Measurements from ENCODE around the gene CMTM8. TPM values are rescaled to one million over a fixed set of nuclear protein-coding genes. Genes with fewer than 3 reads are reported as not detected.

CMTM8 gene
- total RNA-seq, 1 donor, result 1.1 TPM

GRCh38 chr3:32391643-32392535 lies 153.4 kb downstream of the CMTM8 start, which contains the start of gene CMTM7:
CMTM7 (plus strand) TSS chr3:32391853; CDS start chr3:32391907, 54 bp downstream.
- peak within 1 kb of the TSS; percentile 80 for H3K4me3 ChIP-seq (ENCODE audit: low read depth, low read length)
- peak; percentile 2 for TF ChIP-seq CTCF (IDR thresholded peaks at IDR 0.05; ENCODE audit: insufficient read depth, low read length)
- peak; percentile 37 for DNase-seq (ENCODE audit: low read depth)

- H3K4me3 ChIP-seq (ENCODE audit: low read depth, low read length), result peak overlapping the region; percentile 80
- no peak for TF ChIP-seq CTCF (IDR thresholded peaks at IDR 0.05; ENCODE audit: insufficient read depth, low read length)
- DNase-seq (ENCODE audit: low read depth), result peak; percentile 73
Observed at GRCh38 chr3:32392536-32393302, 154.2 kb downstream of the CMTM8 start.

GRCh38 chr3:32395496-32395895 lies 157.0 kb downstream of the CMTM8 start:
- H3K4me3 ChIP-seq (ENCODE audit: low read depth, low read length), result no peak overlapping the region
- DNase-seq (ENCODE audit: low read depth), result peak; percentile 35
- no peak for TF ChIP-seq CTCF (IDR thresholded peaks at IDR 0.05; ENCODE audit: insufficient read depth, low read length)

GRCh38 chr3:32397941-32398340 lies 159.5 kb downstream of the CMTM8 start:
- H3K4me3 ChIP-seq (ENCODE audit: low read depth, low read length), result no peak overlapping the region
- DNase-seq (ENCODE audit: low read depth), result no peak
- TF ChIP-seq CTCF (IDR thresholded peaks at IDR 0.05; ENCODE audit: insufficient read depth, low read length), result no peak

- H3K4me3 ChIP-seq (ENCODE audit: low read depth, low read length), result no peak overlapping the region
- no peak for DNase-seq (ENCODE audit: low read depth)
- no peak for TF ChIP-seq CTCF (IDR thresholded peaks at IDR 0.05; ENCODE audit: insufficient read depth, low read length)
Observed at GRCh38 chr3:32398531-32398930, 160.1 kb downstream of the CMTM8 start.

- peak; percentile 81 for DNase-seq (ENCODE audit: low read depth)
- TF ChIP-seq CTCF (IDR thresholded peaks at IDR 0.05; ENCODE audit: insufficient read depth, low read length), result peak; percentile 65
- no peak overlapping the region for H3K4me3 ChIP-seq (ENCODE audit: low read depth, low read length)
Observed at GRCh38 chr3:32399030-32399620, 160.6 kb downstream of the CMTM8 start.
